HG03575 (cell line): ENCODE results near the gene NFIA.

Experiments used
- ATAC-seq: cut with Tn5 transposase; IDR thresholded peaks from one replicate; pipeline ENCODE4 v1.9.1; 2021; ENCODE audit not compliant: unreplicated experiment, insufficient number of reproducible peaks, low FRiP score; ENCODE audit errors: extremely low read depth

Gene NFIA

GRCh38 chr1:61081144-61081685 is 1.1 kb upstream of the NFIA start:
- no peak for ATAC-seq

GRCh38 chr1:61081686-61082310 is 563 bp upstream of the NFIA start:
- no peak for ATAC-seq

- no peak for ATAC-seq
Observed at GRCh38 chr1:61083013-61083806, 849 bp downstream of the NFIA start.

GRCh38 chr1:61083807-61084440 is 1.6 kb downstream of the NFIA start:
- ATAC-seq, result no peak

GRCh38 chr1:61084491-61085031 is 2.2 kb downstream of the NFIA start:
- ATAC-seq, result no peak

- no peak for ATAC-seq
Observed at GRCh38 chr1:61085206-61085982, 3.0 kb downstream of the NFIA start.

GRCh38 chr1:61085983-61086644 is 3.8 kb downstream of the NFIA start:
- no peak for ATAC-seq

- ATAC-seq, result no peak
Observed at GRCh38 chr1:61087571-61087970, 5.2 kb downstream of the NFIA start.

GRCh38 chr1:61088163-61088974 is 6.0 kb downstream of the NFIA start:
- ATAC-seq, result no peak

- no peak for ATAC-seq
Observed at GRCh38 chr1:61089338-61089737, 7.0 kb downstream of the NFIA start.

GRCh38 chr1:61089741-61090140 is 7.4 kb downstream of the NFIA start:
- no peak for ATAC-seq

GRCh38 chr1:61090546-61091202 is 8.3 kb downstream of the NFIA start:
- no peak for ATAC-seq

- no peak for ATAC-seq
Observed at GRCh38 chr1:61091455-61091854, 9.1 kb downstream of the NFIA start.

GRCh38 chr1:61092642-61093041 is 10.3 kb downstream of the NFIA start:
- no peak for ATAC-seq

- ATAC-seq, result no peak
Observed at GRCh38 chr1:61093525-61094137, 11.3 kb downstream of the NFIA start.

GRCh38 chr1:61094677-61095469 is 12.5 kb downstream of the NFIA start:
- ATAC-seq, result no peak
